SIG-M5 treated with dmso at 0.1 percent for 504 hours (cell line): ENCODE data around the gene FMO5.

Experiments used
- DNase-seq: peaks from one replicate; lab custom pipeline; 2025; ENCODE audit not compliant: unreplicated experiment; lab: John Stamatoyannopoulos, UW

FMO5 gene, protein sequence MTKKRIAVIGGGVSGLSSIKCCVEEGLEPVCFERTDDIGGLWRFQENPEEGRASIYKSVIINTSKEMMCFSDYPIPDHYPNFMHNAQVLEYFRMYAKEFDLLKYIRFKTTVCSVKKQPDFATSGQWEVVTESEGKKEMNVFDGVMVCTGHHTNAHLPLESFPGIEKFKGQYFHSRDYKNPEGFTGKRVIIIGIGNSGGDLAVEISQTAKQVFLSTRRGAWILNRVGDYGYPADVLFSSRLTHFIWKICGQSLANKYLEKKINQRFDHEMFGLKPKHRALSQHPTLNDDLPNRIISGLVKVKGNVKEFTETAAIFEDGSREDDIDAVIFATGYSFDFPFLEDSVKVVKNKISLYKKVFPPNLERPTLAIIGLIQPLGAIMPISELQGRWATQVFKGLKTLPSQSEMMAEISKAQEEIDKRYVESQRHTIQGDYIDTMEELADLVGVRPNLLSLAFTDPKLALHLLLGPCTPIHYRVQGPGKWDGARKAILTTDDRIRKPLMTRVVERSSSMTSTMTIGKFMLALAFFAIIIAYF

DNA sequence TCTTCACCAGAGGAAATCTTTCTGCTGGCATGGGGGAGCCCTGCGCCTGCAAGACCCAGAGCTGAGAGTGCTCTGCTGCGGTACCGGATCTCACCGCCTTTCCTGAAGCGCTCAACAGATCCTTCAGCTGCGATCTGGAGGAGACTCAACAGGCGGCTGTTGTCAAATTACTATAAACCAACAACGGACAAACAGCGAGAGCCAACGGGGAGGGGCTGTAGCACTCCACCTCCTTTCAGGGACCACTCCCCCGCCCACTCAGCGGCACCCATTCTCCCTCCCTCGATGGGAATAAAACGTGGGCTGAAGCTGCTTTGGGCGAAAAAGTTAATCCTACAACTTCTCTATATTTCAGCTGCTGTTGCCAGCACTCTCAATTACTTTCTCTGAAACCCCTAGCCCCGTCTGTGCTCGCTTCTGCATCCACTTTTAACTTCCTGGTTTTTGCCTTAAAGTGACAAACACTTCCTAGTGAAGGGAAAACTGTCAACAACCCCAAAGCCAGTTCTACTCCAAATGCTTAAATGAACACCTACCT, at the start of gene FMO5:
FMO5 (minus strand) TSS at position 147 of the 538 bp plus-strand sequence. CDS start 310 bp downstream, outside the sequence.
- peak; percentile 56 for DNase-seq

DNA sequence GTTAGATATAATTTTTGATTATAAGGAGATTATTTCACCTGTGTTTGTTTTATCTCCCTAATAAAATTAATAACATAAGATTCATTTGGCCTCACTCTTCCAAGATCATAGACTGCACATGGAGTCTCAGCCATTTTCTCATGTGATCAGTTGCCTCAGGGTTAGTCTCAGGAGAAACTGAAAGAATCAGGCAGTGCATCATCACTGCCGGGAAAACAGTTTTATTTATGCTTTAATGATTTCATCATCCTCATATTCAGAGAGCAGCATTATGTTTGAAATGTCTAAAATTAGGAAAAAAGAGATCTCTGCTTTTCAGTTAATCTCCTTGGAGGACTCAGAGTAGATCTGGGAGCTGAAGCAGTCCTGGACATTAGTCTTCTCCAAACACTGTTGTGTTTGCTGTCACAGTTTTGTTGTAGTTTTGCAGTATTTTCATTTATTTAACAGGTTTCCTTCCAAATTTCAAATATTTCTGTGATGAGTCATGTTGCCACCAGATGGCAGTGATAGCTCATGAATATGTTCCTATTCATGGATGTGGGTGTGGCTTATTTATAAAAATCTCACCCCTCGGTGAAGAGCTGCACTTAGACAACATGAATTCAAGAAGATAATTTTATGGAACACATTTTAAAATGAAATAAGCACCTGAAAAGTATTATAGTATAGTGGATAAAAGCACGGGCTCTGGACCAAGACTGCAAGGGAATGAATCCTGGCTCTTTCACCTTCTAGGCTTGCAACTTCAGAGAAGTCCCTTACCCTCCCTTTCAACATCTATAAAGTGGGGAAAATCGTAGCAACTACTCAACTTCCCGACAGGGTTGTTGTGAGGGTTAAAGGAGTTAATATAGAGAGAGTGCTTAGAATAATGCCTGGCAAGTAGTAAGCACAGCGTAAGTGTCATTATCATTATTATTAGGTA, 48.5 kb upstream of the FMO5 start:
- DNase-seq = peak; percentile 72

- DNase-seq = no peak
Observed at GRCh38 chr1:147272042-147272441, 46.9 kb upstream of the FMO5 start.

DNA sequence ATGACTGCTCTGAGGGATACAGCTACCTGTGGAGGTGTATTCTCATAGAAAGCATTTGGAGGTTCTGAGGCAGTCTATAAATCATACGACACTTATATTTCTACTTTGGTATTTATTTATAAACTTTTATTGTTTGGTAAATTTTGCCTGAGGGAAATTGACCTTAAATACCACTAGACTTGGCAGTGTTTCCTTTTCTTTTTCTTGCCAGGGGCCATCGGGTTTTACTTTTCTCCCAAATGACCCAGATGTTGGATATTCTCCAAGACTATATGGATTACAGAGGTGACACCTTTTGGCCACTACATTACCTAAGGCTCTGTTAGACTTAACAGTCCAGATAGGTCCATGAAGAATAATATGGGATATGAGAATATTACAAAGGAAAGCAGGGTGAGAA, 45.6 kb upstream of the FMO5 start:
- no peak for DNase-seq

GRCh38 chr1:147267711-147268110, 42.6 kb upstream of the FMO5 start:
- DNase-seq = no peak

DNA sequence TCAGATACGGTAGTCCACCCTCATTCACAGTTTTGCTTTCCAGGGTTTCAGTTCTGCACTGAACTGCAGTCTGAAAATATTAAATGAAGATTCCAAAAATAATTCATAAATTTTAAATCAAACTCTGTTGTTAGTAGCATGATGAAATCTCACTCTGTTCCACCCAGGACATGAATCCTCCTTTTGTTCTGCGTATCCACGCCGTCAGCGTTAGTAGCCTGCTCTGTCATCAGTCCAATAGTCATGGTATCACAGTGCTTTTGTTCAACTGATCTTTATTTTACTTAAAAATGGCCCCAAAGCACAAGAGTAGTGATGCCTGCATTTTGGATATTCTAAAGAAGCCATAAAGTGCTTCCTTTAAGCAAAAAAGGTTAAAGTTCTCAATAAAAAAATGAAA, 41.2 kb upstream of the FMO5 start:
- DNase-seq = no peak

GRCh38 chr1:147264158-147264768, 39.1 kb upstream of the FMO5 start:
- DNase-seq = no peak

DNA sequence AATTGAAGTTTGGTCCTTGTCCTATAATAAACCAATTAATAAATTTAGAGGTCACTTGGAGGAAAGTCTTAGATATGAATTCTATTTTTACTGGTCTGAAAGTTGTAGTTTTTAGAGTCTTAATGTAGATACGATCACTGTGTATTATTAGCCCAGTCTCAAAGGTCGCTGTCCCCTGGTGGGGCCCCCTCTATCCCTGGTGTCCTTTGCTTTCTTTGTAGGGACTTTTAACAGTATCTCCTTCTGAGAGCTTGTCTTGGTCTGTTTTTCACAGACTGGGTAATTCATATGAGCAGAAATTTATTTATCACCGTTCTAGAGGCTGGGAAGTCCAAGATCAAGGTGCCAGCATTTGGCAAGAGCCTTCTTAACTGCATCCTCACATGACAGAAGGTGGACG, 35.8 kb upstream of the FMO5 start:
- no peak for DNase-seq

DNA sequence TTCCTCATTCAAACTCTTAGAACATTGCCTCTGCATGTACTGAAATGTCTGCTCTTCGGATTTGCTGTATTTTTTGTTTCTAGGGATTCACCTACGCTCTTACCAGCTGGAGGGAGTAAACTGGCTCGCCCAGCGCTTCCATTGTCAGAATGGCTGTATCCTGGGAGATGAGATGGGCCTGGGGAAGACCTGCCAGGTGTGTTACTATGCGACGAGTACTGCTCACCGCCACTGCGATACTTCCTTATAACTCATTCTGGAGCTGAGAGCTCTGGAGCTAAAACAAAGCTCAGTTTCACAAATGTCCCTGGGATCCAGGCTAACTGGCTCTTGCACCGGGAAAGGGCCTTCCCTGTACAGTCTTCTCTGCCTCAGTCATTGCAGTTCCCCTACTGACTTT, 27.4 kb upstream of the FMO5 start:
- no peak for DNase-seq

DNA sequence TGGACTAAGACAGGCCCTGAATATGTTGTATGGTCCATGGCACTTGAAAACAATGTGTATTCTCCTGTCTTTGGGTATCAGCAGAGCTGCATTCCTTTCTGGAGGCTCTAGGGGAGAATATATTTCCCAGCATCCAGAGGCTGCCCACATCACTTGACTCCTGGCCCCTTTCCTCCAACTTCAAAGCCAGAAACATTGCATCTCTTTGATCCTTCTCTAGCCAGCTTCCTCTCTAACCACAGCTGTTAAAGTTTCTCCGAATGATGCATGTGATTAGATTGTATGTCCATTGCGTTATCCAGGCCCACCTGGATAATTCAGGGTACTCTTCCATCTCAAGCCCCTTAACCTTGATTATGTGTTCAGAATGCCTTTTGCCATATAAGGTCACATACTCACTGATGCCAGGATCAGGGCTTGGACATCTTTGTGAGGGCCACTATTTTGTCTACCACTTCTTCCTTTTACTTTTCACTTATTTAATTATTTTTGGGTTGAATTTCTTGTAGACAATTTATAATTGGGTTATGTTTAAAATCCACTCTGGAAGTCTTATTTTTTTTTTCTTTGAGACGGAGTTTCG, 22.6 kb upstream of the FMO5 start:
- no peak for DNase-seq

GRCh38 chr1:147246910-147247655, 21.9 kb upstream of the FMO5 start:
- DNase-seq = peak; percentile 53

GRCh38 chr1:147246044-147246690, 21.0 kb upstream of the FMO5 start:
- DNase-seq = no peak

- DNase-seq = peak; percentile 76
Observed at GRCh38 chr1:147245586-147246021, 20.5 kb upstream of the FMO5 start.

GRCh38 chr1:147245129-147245528, 20.0 kb upstream of the FMO5 start:
- no peak for DNase-seq

DNA sequence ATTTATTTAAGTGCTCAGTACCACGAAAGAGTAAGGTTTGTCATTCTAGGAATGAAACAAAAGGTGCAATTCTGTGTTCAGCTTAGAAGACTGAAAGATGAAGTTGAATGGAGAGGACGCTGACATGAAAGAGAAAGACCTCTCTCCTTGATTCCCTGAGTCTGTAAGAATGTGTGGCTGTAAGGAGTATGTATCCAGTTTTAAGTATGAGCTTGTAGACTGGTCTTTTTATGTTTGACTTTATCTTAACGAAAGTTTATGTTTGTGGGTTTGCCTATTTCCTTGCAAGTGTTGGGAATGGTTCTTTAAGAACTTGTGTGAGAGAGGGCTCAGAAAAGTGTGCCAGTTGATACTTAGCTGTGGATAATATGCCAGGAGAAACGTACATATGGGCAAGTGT, 18.7 kb upstream of the FMO5 start:
- no peak for DNase-seq

GRCh38 chr1:147243228-147243685, 18.1 kb upstream of the FMO5 start:
- peak; percentile 37 for DNase-seq

GRCh38 chr1:147242449-147243227, 17.5 kb upstream of the FMO5 start, which contains the start of gene CHD1L:
TSS of gene CHD1L (plus strand) at chr1:147242684. CDS start at chr1:147242704, 20 bp downstream.
- peak; percentile 98 for DNase-seq

DNA sequence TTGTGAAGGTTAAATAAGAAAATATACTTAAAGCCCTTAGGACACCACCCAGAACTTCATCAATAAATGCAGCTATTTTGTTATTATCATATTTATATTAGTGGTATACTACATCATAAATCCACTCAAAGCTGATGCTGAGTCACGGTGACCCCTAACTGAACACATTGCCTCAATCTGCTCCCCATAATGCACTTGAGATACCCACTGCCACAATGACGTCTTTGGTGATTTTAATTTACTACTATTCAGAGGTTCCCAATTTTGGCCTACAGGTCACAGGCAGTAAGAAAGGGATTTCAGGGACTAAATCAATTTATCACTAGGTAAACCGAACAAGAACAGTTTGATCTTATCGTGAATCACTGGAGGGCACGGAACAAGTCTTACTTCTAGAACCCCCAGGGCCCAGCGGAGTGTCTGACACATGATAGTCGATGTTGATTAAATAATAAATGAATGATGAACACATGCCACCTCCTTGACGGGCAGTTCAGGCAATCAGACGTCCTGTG, 16.9 kb upstream of the FMO5 start:
- peak; percentile 56 for DNase-seq
